GM10248 (cell line): Measurements from ENCODE around the gene SRGAP2.
"Not testable (repeated sequence)": the region's sequence is repeated elsewhere in the genome, so short reads cannot be mapped to it uniquely, and the experiment has no call there.

Source experiments
- CTCF ChIA-PET: fragments of 300-600 bp; sonication (Branson Sonifier 250); formaldehyde crosslinking; extraction: SDS; loops from one replicate; lab custom pipeline; 2021; ENCODE audit warnings: antibody characterized with exemption; lab: Yijun Ruan, JAX
- POLR2A ChIA-PET: fragments of 350-650 bp; sonication (Branson Sonifier 250); formaldehyde crosslinking; extraction: SDS; loops from one replicate; lab custom pipeline; 2020; ENCODE audit warnings: antibody characterized with exemption; lab: Yijun Ruan, JAX
- DNase-seq: peaks from one replicate; pipeline ENCODE4 v3.0.0; 2012; ENCODE audit errors: extremely low spot score

SRGAP2 gene

GRCh38 chr1:206202789-206203363 lies 465 bp upstream of the SRGAP2 start, which contains the start of gene FAM72A:
TSS of gene FAM72A (minus strand) at chr1:206202839. CDS start at chr1:206202025, 814 bp downstream.
- POLR2A ChIA-PET, CTCF ChIA-PET: not testable (repeated sequence)
- DNase-seq = peak; percentile 72

GRCh38 chr1:206204159-206204511 lies 794 bp downstream of the SRGAP2 start:
- POLR2A ChIA-PET, DNase-seq, CTCF ChIA-PET: not testable (repeated sequence)

DNA sequence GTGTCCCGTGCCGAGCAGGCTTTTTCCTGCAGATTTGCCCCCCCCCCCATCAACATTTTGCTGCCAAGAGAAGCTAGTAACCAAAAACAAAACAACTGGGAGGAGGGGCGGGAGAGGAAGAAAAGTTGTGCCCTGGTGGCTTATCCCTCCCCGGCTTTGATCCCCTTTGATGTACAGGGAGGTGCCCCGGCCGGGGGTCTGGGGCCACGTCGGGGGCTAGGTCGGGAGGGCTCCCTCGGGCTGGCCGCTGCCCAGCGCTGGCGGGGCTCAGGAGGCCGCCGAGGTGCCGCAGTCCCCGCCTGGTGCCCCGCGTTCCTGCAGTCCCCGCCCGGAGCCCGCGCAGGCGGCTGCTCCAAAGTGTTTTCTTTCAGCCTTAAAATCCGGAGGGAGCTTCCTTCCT lies 1.5 kb downstream of the SRGAP2 start:
- POLR2A ChIA-PET, CTCF ChIA-PET, DNase-seq: not testable (repeated sequence)

DNA sequence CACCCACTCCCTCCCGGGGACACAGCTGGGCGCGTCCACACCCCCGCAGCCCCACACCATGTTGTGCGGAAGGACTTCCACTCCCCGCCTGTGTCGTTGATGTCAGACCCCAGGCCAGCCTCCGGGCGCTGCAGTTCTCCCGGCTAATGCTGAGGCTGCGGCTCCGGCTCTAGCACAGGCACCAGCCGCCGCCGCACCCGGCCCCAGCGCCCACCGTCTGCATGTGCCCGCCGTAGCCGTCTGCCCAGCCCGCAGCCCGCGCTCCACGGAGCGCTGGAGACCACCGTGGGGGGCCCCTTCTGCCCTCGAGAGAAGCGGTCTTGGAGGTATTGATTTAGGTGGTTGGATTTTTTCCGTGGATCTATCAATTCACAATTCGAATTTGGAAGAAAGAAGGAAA lies 2.2 kb downstream of the SRGAP2 start:
- POLR2A ChIA-PET, CTCF ChIA-PET, DNase-seq: not testable (repeated sequence)

DNA sequence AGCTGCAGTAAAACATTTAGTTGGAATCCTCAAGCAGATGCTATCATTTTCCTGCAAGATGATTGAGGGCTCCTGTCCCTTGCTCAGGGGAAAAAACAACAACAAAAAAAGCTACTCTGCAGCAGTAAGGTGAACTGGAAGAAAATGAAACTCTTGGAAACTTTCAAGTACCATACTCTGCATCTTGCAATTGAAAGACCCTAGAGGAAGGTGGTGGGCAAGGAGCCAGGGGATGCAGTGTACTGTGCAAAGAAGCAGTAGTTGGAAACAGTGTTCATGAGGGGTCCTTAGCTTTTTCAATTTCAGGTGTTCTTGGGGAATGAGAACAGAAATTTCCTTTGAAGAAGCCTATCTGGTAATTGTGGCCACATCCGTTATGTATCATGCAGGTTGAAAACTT lies 7.5 kb downstream of the SRGAP2 start:
- CTCF ChIA-PET, POLR2A ChIA-PET, DNase-seq: not testable (repeated sequence)

DNA sequence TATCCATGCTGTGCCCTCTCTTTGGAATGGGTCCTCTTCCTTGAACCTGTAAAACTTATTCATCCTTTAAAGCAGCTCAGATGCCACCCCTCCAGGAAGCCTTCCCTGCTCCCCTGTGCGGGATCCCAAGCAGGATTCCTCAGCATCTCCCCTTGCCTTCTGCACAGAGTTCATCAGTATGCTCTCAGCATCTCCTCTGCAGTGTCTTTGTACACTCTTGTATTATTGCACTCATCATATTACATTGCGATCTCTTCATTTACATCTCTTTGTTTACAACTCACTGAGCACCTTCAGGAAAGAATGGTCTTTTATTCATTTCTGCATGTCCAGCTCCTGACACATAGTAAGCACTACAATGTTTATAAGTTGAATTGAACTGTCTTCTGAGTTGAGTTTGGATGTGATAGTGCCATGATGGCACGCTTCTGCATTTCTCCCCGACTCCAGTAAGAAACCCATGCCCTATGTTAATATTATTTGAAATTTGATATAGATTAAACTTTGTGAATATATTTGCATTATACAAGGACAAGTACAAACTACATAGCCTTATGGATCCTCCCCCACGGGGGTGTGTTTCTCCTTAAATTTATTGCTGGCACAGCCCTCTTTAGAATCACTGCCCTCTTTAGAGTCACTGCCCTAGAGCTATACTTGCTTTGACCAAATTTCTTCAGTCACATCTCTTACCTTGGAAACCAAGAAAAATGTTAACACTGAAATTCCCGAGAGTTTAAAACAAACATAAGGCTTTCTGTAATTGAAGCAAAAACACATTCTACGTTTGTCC lies 12.5 kb downstream of the SRGAP2 start:
- CTCF ChIA-PET, POLR2A ChIA-PET, DNase-seq: not testable (repeated sequence)

DNA sequence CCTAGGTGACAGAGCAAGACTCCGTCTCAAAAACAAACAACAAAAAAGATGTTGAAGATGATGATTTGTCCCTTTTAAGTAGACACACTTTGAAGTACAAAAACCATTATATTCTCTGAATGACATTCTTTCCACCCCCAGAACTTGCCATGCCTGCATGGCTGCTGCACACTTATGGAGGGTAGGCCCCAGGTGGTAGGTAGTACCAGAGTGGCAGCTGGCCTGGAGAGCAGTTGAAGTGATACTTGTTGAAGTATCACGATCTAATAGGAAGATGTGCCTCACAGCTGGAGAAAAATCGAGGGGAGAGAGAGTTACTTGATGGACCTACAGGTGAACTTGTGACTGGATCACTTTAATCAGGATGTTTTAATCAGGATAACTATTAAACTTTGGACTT lies 14.9 kb downstream of the SRGAP2 start:
- DNase-seq, CTCF ChIA-PET, POLR2A ChIA-PET: not testable (repeated sequence)

- CTCF ChIA-PET, DNase-seq, POLR2A ChIA-PET: not testable (repeated sequence)
Observed at GRCh38 chr1:206218765-206219164, 15.4 kb downstream of the SRGAP2 start.

DNA sequence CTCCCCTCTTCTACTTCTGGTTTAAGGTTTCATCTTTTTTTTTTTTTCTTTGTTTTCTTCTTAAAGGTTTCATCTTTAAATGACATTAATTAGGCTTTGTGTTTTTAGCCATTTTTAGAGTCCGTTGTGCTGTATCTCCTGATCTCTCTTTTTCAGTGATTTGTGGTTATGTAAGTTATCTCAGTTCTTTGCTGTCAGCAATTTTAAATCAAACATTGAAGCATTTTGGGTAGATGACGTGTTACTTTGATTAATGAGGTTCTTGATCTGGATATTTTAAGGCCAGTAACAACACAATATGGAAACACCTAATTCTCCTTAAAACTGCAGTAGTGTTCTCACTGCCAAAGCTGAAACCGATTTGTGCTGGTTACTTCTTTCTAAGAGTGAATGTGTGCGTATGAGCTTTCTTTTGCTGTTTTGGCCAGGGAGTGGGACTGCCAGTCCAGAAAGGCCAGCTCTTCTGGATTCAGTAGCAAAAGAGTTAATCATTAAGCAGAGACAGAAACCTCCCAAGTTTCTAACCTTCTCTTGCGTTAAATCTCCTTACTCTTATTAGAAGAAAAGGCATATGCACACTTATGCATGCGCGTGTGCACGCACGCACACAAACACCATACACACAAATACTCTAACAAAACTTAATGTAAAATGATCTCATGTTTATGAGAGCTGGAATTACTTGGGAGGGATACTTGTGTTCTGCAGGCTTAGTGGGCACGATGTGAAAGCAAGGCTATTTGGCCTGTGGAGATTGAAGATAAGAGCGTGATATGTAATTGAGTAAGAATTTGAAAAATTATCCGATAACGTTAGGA lies 16.4 kb downstream of the SRGAP2 start:
- POLR2A ChIA-PET, CTCF ChIA-PET, DNase-seq: not testable (repeated sequence)

DNA sequence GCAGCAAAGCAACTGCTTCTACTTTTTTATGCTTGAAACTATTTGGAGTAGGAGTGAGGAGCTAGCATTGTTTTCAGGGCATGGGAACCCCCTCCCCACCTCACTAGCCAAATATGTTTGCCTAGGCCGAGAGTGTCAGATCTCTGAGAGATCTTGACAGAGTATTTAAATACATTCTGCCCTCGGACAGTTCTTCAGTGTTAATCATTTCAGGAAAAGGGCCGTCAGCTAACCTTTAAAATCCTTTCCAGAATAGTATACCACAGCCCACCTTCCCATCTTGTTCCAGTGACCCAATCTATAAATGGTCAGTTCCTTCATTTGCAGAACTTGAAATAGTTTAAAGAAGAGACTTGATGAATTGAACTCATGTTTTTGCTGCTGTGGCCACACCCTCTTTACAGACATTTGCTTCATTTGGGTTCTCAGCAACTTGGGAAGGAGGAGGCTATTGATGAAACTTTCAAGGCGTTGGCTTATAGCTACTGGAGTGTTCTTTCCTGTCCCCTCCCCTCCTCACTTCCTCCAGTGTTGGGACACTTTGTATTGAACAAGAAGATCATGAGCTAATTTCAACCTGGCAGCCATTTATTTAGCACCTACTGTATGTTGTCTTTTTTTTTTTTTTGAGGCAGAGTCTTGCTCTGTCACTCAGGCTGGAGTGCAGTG lies 17.1 kb downstream of the SRGAP2 start:
- CTCF ChIA-PET, DNase-seq, POLR2A ChIA-PET: not testable (repeated sequence)

GRCh38 chr1:206221585-206221984 lies 18.2 kb downstream of the SRGAP2 start:
- DNase-seq, POLR2A ChIA-PET, CTCF ChIA-PET: not testable (repeated sequence)

GRCh38 chr1:206224190-206224776 lies 20.9 kb downstream of the SRGAP2 start:
- DNase-seq, CTCF ChIA-PET, POLR2A ChIA-PET: not testable (repeated sequence)

GRCh38 chr1:206225386-206225785 lies 22.0 kb downstream of the SRGAP2 start:
- POLR2A ChIA-PET, DNase-seq, CTCF ChIA-PET: not testable (repeated sequence)

DNA sequence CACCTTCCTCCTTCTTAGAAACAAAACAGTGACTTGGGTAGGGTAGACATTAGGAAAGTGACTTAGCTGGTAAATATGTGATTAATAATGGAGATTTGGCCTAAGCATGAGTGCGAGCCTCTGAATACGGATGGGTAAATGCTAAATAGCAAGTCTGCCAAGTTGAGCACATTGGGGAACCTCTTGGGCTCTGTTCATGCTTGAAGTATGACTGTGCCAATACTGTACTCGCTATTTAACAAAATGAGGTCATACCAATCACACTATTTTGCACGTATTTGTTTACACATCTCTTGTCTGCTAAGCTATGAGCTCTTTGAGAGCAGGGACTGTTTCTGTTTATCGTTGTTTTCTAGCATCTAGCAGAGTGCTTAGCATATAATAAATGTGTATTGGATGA lies 23.5 kb downstream of the SRGAP2 start:
- CTCF ChIA-PET, DNase-seq: not testable (repeated sequence)

GRCh38 chr1:206229286-206229685 lies 25.9 kb downstream of the SRGAP2 start:
- POLR2A ChIA-PET, CTCF ChIA-PET, DNase-seq: not testable (repeated sequence)

More for the DNA sequence above, 23.5 kb downstream of the SRGAP2 start:
- POLR2A ChIA-PET = not testable (repeated sequence)

GRCh38 chr1:206231989-206232388 lies 28.6 kb downstream of the SRGAP2 start:
- CTCF ChIA-PET = not testable (repeated sequence)

DNA sequence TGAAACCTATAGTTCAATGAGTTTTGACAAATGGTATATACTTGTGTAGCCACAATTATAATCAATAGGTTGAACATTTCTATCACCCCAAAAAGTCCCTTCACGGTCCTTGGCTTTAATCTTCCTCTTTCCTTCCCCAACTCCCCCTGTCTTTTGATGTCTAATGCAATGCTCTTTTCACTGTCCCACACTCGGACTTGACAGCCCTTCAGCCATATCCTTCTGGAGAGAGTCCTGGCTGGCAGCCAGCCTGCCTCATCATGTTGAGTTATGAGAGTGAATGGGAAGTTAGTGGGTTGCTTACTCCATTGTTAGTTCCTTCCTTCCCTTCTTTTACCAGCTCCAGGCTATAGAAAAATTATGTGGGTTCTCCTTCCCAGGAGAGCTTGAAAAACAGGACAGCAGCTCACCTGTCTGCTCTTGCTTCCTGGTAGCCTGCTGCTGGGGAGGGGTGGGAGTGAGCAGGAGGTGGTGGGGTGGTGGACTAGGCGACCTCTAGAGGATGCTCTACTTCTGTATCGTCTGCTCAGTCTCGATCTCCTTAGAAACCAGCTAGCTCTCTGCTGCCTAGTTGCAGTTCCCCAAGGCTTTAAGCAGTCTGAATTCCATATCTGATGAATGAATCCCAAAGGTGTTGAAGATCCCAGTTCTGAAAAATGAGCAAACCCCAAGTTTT lies 29.8 kb downstream of the SRGAP2 start:
- POLR2A ChIA-PET, DNase-seq, CTCF ChIA-PET: not testable (repeated sequence)

More at GRCh38 chr1:206231989-206232388, 28.6 kb downstream of the SRGAP2 start:
- POLR2A ChIA-PET, DNase-seq: not testable (repeated sequence)
